Fibroblast of skin of right biceps (primary cell): Measurements from ENCODE around the gene TMEM208.

Experiments used
- DNase-seq: peaks from one replicate; pipeline ENCODE4 v3.0.0-alpha.2; 2013

The TMEM208 gene

GRCh38 chr16:67210069-67210937 is 16.6 kb upstream of the TMEM208 start:
- no peak for DNase-seq

GRCh38 chr16:67211674-67212073 is 15.3 kb upstream of the TMEM208 start:
- no peak for DNase-seq

DNA sequence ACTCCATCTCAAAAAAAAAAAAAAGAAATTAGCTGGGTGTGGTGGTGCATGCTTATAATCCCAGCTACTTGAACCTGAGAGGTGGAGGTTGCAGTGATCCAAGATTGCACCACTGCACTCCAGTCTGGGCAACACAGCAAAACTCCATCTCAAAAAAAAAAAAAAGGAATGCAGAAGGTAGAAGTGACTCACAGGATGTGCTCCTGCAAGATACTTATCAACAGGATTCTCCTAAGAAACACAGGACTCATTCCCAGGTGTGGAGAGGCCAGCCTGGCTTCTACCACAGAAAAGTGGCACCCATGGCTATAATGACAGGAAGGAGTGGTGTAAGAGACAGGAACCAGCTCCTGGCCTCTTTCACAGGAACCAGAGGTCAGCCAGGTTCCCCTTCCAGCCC is 14.2 kb upstream of the TMEM208 start:
- DNase-seq = no peak

- no peak for DNase-seq
Observed at GRCh38 chr16:67213197-67214019, 13.5 kb upstream of the TMEM208 start.

- DNase-seq = no peak
Observed at GRCh38 chr16:67215706-67216105, 11.2 kb upstream of the TMEM208 start.

DNA sequence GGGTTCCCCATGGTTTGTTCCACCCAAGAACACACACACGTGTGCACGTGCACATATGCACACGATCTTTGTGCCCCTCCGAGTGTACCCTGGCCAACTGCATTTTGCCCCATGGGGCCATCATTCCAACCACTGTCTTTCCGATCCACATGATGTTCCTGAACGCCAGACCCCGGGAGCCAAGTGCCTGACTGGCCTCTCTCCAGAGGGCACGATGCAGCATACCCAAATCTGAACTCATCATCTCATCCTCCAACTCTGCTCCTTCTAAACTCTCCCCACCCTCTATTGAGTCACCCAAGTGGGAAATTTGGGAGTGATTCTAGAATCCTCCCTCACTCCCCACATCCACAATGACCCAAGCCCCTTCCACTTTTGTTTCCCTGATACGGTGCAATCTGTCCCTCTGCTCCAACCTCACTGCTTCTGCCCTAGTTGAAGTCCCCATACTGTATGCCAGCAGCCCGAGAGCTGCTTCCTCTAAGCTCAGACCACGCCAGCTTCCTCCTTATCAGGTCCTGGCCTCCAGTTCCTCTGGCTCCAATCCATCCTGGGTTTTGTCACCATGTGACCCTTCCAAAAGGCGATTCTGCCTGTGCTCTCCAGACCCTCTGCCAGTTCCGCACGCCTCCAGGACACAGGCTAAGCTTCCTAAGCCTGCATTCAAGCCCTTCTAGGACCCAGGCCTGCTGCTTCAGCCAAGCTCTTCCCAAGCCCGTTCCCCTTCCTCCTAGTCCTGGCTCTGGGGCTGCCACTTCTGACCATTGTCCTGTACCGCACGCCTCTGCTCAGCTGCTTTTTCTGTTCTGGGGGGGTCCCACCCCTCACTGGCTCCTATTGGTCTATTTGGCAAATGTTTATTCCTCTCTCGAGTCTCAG is 10.1 kb upstream of the TMEM208 start:
- DNase-seq = no peak

DNA sequence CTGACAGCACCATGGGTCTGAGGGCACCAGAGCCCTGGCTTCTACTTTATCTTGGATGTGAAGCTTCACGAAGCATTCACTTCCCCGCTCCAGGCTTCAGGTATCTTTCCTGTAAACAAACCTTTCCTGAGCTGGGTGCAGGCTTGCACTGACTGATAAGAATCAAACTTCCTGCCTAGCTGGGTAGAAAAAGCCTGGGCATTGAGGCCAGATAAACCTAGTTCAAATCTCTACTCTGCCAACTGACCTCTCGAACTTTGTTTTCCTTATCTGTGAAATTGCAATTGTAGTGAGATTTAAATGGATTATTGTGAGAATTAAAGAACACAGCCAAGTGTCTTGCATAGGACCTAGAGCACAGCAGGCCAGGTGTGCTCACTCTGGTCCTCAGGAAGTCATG is 2.9 kb upstream of the TMEM208 start:
- DNase-seq = no peak

DNA sequence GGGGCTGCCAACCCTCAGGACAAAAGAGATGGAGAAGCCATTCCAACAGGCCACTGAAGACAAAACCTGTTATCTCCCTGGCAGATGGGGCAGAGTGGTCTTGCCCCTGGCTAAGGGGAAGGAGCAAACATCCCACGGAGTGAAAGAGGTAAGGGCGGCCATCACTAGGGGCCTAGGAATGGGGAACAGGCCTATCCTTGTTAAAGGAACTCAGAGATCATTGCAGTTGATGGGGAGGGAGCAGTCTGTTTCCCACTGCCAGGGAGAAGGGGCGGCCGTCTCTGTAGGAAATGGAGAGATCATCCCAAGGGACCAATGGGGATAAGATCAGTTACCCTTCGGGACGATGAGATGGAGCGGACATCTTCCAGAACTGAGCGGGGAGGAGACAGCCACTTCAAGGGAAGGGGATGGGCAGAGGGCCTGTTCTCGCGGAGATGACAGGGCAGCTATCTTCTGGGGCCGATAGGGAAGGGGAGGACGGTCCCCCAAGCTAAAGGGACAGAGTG is 581 bp upstream of the TMEM208 start:
- no peak for DNase-seq

- DNase-seq = no peak
Observed at GRCh38 chr16:67227567-67227921, 614 bp downstream of the TMEM208 start.

- no peak for DNase-seq
Observed at GRCh38 chr16:67228034-67228785, 1.3 kb downstream of the TMEM208 start.

DNA sequence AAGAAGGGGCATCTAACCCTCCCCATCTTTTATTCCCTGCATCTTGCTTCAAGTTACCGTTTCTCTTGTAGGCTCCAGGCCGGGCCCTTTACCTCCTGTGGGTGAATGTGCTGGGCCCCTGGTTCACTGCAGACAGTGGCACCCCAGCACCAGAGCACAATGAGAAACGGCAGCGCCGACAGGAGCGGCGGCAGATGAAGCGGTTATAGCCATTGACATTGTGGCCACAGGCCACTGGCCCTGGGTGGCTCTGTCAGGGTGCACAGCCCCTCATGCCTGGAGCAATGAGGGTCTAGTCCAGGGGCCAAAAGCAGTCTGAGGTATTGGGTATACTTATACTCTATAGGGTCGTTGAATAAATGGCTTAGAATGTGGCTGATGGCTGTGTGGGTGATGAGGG is 2.0 kb downstream of the TMEM208 start:
- DNase-seq = no peak

- no peak for DNase-seq
Observed at GRCh38 chr16:67229906-67230808, 3.2 kb downstream of the TMEM208 start.

DNA sequence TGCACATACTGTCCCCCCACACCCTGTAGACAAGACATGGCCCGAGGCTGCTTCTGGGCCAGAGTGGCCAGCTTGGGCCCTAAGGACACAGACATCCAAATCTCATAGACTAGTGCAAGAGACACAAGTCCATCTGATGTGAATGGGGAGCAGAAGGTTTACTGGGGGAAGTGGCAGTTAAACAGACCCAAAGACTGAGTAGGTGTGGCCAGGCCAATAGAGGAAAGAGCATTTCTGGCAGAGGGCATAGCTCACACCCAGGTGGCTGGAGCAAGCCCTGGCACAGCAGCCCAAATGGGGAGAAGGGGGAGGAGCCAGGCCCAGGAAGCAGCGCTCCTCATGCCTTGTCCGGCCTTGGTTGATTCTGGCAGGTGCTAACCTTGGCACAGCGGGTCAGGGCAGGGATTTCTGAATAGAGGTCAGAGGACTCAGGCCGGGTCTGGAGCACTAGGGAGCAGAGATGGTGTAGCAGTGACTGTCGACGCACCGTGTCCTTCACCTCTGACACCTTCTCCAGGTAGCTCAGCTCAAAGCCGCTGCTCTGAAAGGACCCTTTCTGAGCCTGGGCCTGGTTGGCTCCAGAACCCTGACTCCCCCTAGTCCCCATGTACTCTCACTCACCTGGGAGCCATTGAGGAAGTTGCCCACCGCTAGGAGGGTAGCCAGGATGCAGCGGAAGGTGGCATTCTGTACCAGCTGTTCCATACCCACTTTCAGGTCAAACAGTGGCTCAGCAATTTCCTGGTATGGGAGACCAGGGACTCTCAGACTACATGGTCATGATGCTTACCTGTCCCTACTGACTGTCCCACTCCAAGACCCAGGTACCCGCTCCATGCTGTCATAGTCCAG is 4.1 kb downstream of the TMEM208 start:
- DNase-seq = no peak

GRCh38 chr16:67233596-67233995 is 6.7 kb downstream of the TMEM208 start:
- DNase-seq = no peak

DNA sequence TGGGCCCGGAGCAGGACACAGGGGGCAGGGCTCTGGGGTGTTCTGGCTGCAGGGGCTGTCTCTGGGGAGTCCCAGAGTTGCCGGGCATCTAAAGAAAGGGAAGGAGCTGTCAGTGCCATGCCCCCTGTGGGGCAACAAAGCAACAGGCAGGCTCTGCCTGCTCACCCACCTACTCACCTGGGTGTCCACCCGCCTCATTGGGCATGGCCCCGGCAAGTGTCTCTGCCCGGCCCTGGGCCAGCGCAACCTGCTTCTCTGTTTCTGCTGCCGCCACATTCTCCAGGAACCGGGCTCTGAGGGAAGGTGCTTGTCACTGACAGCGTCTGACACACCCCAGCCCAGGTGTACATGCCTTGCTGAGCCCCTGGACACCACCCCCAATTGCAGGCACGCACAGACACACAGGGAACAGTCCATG is 7.3 kb downstream of the TMEM208 start:
- no peak for DNase-seq

DNA sequence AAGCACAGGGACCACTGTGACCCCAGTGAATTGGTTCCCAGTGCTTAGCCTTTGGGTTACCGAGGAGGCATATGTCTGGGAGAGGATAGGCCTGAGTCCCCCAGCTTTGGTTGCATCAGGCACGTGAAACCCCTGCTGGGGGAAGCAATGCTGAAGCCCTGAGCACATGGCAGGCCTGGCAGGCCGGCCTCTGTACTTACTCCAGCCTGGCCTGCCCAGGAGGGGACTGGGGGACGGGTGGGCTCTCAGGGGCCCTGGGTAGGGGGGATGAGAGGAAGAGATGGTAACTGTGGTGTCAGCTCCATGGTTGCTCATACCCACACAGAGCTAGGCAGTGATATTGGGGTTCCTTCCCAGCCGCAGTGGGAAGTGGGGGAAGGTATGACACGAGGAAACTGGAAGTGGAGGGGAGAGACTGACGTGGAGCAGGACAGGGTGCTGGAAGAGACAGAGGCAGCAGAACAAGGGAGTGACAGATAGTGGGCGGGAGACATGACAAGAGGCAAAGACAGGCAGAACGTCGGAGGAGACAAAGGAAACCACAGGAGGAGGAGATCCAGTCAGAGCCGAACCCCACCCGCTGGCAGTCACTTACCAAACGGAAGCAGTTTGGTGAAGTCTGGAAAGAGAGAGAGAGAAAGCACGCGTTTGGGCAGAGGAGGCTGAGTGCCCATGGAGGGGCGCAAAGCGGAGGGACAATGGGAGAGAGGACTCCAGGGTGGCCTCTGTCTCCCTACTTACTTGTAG is 9.1 kb downstream of the TMEM208 start:
- DNase-seq = no peak

- peak; percentile 69 for DNase-seq
Observed at GRCh38 chr16:67236563-67237395, 9.8 kb downstream of the TMEM208 start.
